MCF 10A (cell line): ENCODE measurements around the gene HOXD12. TPM values are rescaled to one million over a fixed set of nuclear protein-coding genes. Genes with fewer than 3 reads are reported as not detected.
A peak's percentile ranks its signal among the peaks of the same experiment; 100 is the strongest.

ENCODE experiments used
- Bru-seq: library from RNA; stranded (reverse); fragments of 400-500 nt; gene quantifications from one replicate; lab custom pipeline; 2021; lab: Mats Ljungman, UMichigan
- BruChase-seq, 2 experiments: library from RNA; stranded (reverse); fragments of 400-500 nt; gene quantifications; one replicate each; lab custom pipeline; 2021; lab: Mats Ljungman, UMichigan
- BruUV-seq: library from RNA; stranded (reverse); fragments of 400-500 nt; replicated peaks from 2 replicates; lab custom pipeline; 2021; lab: Mats Ljungman, UMichigan
- CTCF ChIA-PET: fragments of 300-600 bp; sonication (Branson Sonifier 250); formaldehyde crosslinking; extraction: SDS; loops from one replicate; lab custom pipeline; 2021; ENCODE audit warnings: antibody characterized with exemption, inconsistent platforms; lab: Yijun Ruan, JAX
- POLR2A ChIA-PET: fragments of 300-600, 350-650 bp; sonication (Branson Sonifier 250); formaldehyde crosslinking; extraction: SDS; loops from one replicate; lab custom pipeline; 2020; ENCODE audit warnings: antibody characterized with exemption, inconsistent platforms; lab: Yijun Ruan, JAX
- DNase-seq: peaks from one replicate; pipeline ENCODE4 v3.0.0-alpha.2; 2018; ENCODE audit not compliant: unreplicated experiment
- H3K27ac Mint-ChIP-seq: one replicate; pipeline ENCODE4 v1.8.0; 2022; ENCODE audit warnings: mild to moderate bottlenecking, low read depth, mixed read lengths; ENCODE audit not compliant: unreplicated experiment
- H3K27me3 Mint-ChIP-seq: one replicate; pipeline ENCODE4 v1.8.0; 2022; ENCODE audit warnings: mixed read lengths; ENCODE audit not compliant: insufficient read depth, unreplicated experiment
- H3K36me3 Mint-ChIP-seq: one replicate; pipeline ENCODE4 v1.8.0; 2022; ENCODE audit warnings: mild to moderate bottlenecking, moderate library complexity, mixed read lengths; ENCODE audit not compliant: insufficient read depth, unreplicated experiment
- H3K4me1 Mint-ChIP-seq: one replicate; pipeline ENCODE4 v1.8.0; 2022; ENCODE audit warnings: mixed read lengths; ENCODE audit not compliant: insufficient read depth, unreplicated experiment
- H3K4me3 Mint-ChIP-seq: one replicate; pipeline ENCODE4 v1.8.0; 2022; ENCODE audit warnings: mild to moderate bottlenecking, moderate library complexity, mixed read lengths; ENCODE audit not compliant: unreplicated experiment
- H3K9me3 Mint-ChIP-seq: one replicate; pipeline ENCODE4 v1.8.0; 2022; ENCODE audit warnings: mixed read lengths; ENCODE audit not compliant: unreplicated experiment
- CTCF ChIP-seq: fragments of 200-600 bp; IDR thresholded peaks from one replicate; pipeline ENCODE4 v1.8.0; 2022; ENCODE audit warnings: antibody characterized with exemption, mild to moderate bottlenecking; ENCODE audit not compliant: unreplicated experiment
- intact Hi-C: fragments of 100-400 bp; cut with micrococcal nuclease; formaldehyde crosslinking; loops from 2 replicates; pipeline ENCODE4 v1.14.1; 2022
- long read RNA-seq: library from polyadenylated mRNA; stranded (forward); transcript quantifications from one replicate; pipeline ENCODE4 v2.0.0, GENCODE V29; 2022
- total RNA-seq: library from RNA; stranded (reverse); gene quantifications from 2 replicates; pipeline ENCODE4 v1.2.3, GENCODE V29; 2022

Gene HOXD12
- total RNA-seq, result not detected in 2 replicates
- percentile 15 among the genes with signal in this experiment for Bru-seq, nascent RNA
- not detected for BruChase-seq, experiment 1, labeled RNA remaining after a 6-hour chase
- BruChase-seq, experiment 2, labeled RNA remaining after a 2-hour chase, result not detected
- long read RNA-seq, result 0 reads

- H3K9me3 Mint-ChIP-seq, result no peaks in the 10 kb centered on the region
- no peaks in the 10 kb centered on the region for H3K36me3 Mint-ChIP-seq
- POLR2A ChIA-PET, result interaction anchor here (0.6 kb wide), 1 partner anchor 644 kb away, joined by 4 read pairs; no protein-coding TSS in a partner anchor
- H3K4me1 Mint-ChIP-seq, result peaks cover 13% of the 10 kb centered on the region
- H3K4me3 Mint-ChIP-seq, result no peak within 1 kb of the TSS
- H3K27ac Mint-ChIP-seq, result no peak within 1 kb of the TSS
- no TSS peak for BruUV-seq
- intact Hi-C loops, result loop anchor here (5.0 kb wide), 2 partner anchors 1068 to 1398 kb away; no protein-coding TSS in a partner anchor
- peaks cover 29% of the 10 kb centered on the region for H3K27me3 Mint-ChIP-seq
- TF ChIP-seq CTCF, result no peak
- CTCF ChIA-PET, result interaction anchor here (3.9 to 4.3 kb wide), 2 partner anchors 10 to 410 kb away, joined by 21 to 30 read pairs; no protein-coding TSS in a partner anchor
- no peak for DNase-seq
Observed at GRCh38 chr2:176099728-176100546, at the start of gene HOXD12. TSS of gene HOXD12 (plus strand) at chr2:176099795. CDS start at chr2:176099802, 7 bp downstream.

GRCh38 chr2:176056406-176056805, 43.2 kb upstream of the HOXD12 start:
- CTCF ChIA-PET, result interaction anchor here (1.0 kb wide), 1 partner anchor 23 kb away, joined by 3 read pairs; no protein-coding TSS in a partner anchor
- DNase-seq, result peak; percentile 44
- Mint-ChIP-seq H3K27ac (no peak overlapping the region), H3K27me3 (peaks cover 57% of the 10 kb centered on the region), H3K9me3 (no peaks in the 10 kb centered on the region), H3K4me1 (no peaks in the 10 kb centered on the region), H3K36me3 (no peaks in the 10 kb centered on the region), H3K4me3 (no peak overlapping the region)
- BruUV-seq, result no TSS peak
- intact Hi-C loops, result no loop called here
- no peak for TF ChIP-seq CTCF
- POLR2A ChIA-PET, result no interaction called here

- peaks cover 47% of the 10 kb centered on the region for H3K27me3 Mint-ChIP-seq
Observed at GRCh38 chr2:176063958-176064357, 35.6 kb upstream of the HOXD12 start.

More at GRCh38 chr2:176063958-176064357, 35.6 kb upstream of the HOXD12 start:
- no peaks in the 10 kb centered on the region for H3K4me1 Mint-ChIP-seq
- POLR2A ChIA-PET, result interaction anchor here (1.0 to 1.2 kb wide), 3 partner anchors 36 to 82 kb away, joined by 3 read pairs; no protein-coding TSS in a partner anchor
- BruUV-seq, result no TSS peak
- H3K36me3 Mint-ChIP-seq, result no peaks in the 10 kb centered on the region
- CTCF ChIA-PET, result interaction anchor here (0.8 to 1.2 kb wide), 2 partner anchors 15 to 25 kb away, joined by 3 to 4 read pairs; no protein-coding TSS in a partner anchor
- no peaks in the 10 kb centered on the region for H3K9me3 Mint-ChIP-seq
- DNase-seq, result no peak
- no peak for TF ChIP-seq CTCF
- no peak overlapping the region for H3K27ac Mint-ChIP-seq
- intact Hi-C loops, result no loop called here
- H3K4me3 Mint-ChIP-seq, result no peak overlapping the region
